Measurements from ENCODE around the gene ZXDC. TPM values are rescaled to one million over a fixed set of nuclear protein-coding genes. Genes with fewer than 3 reads are reported as not detected.

ZXDC gene
- total and polyA plus RNA-seq, 2 donors from 2014 or later: 11.4 to 44.8 TPM

GRCh38 chr3:126464093-126464492 lies 11.6 kb downstream of the ZXDC start:
- H3K4me1 ChIP-seq (ENCODE audit: control insufficient read depth in 2 of 3, insufficient read depth in 2 of 3, low read depth in 1 of 3, low read length in 3 of 3): no peaks in the 10 kb centered on the region
- H3K27me3 ChIP-seq (ENCODE audit: control insufficient read depth, insufficient read depth, low read length): no peaks in the 10 kb centered on the region
- intact Hi-C loops (cut with DNase I): no loop called here
- no peak overlapping the region for H3K9ac ChIP-seq (ENCODE audit: low read length in 3 of 3)
- H3K36me3 ChIP-seq (ENCODE audit: control insufficient read depth in 2 of 3, insufficient read depth in 3 of 3, low read length in 3 of 3): peaks cover 11 to 85% (median 67%) of the 10 kb centered on the region in 3 donors
- no peaks in the 10 kb centered on the region for H3K9me3 ChIP-seq (ENCODE audit: control insufficient read depth in 2 of 3, insufficient read depth in 1 of 3, low read length in 3 of 3)
- H3K27ac ChIP-seq (ENCODE audit: low read depth in 2 of 2, low read length in 2 of 2): no peak overlapping the region
- peak in 1 of 5 donors; percentile 18 for DNase-seq
- H3K4me3 ChIP-seq (ENCODE audit: low read length in 3 of 3): no peak overlapping the region
- TF ChIP-seq CTCF (IDR thresholded peaks at IDR 0.05; ENCODE audit: borderline replicate concordance, extremely low read depth, insufficient read depth): no peak
- no peak for FAIRE-seq

GRCh38 chr3:126463521-126463920 lies 12.2 kb downstream of the ZXDC start:
- Histone ChIP-seq H3K27me3 (ENCODE audit: control insufficient read depth, insufficient read depth, low read length) (no peaks in the 10 kb centered on the region), H3K9me3 (ENCODE audit: control insufficient read depth in 2 of 3, insufficient read depth in 1 of 3, low read length in 3 of 3) (no peaks in the 10 kb centered on the region), H3K4me3 (ENCODE audit: low read length in 3 of 3) (no peak overlapping the region), H3K9ac (ENCODE audit: low read length in 3 of 3) (no peak overlapping the region), H3K4me1 (ENCODE audit: control insufficient read depth in 2 of 3, insufficient read depth in 2 of 3, low read depth in 1 of 3, low read length in 3 of 3) (no peaks in the 10 kb centered on the region), H3K27ac (ENCODE audit: low read depth in 2 of 2, low read length in 2 of 2) (no peak overlapping the region), H3K36me3 (ENCODE audit: control insufficient read depth in 2 of 3, insufficient read depth in 3 of 3, low read length in 3 of 3) (peaks cover 13 to 85% (median 62%) of the 10 kb centered on the region in 3 donors)
- intact Hi-C loops (cut with DNase I): no loop called here
- DNase-seq (peak in 1 of 5 donors; percentile 1), FAIRE-seq (no peak)
- no peak for TF ChIP-seq CTCF (IDR thresholded peaks at IDR 0.05; ENCODE audit: borderline replicate concordance, extremely low read depth, insufficient read depth)

GRCh38 chr3:126461450-126462070 lies 14.1 kb downstream of the ZXDC start:
- Histone ChIP-seq H3K9ac (ENCODE audit: low read length in 3 of 3) (no peak overlapping the region), H3K9me3 (ENCODE audit: control insufficient read depth in 2 of 3, insufficient read depth in 1 of 3, low read length in 3 of 3) (no peaks in the 10 kb centered on the region), H3K27me3 (ENCODE audit: control insufficient read depth, insufficient read depth, low read length) (no peaks in the 10 kb centered on the region), H3K4me1 (ENCODE audit: control insufficient read depth in 2 of 3, insufficient read depth in 2 of 3, low read depth in 1 of 3, low read length in 3 of 3) (no peaks in the 10 kb centered on the region), H3K36me3 (ENCODE audit: control insufficient read depth in 2 of 3, insufficient read depth in 3 of 3, low read length in 3 of 3) (peaks cover 13 to 73% (median 56%) of the 10 kb centered on the region in 3 donors), H3K4me3 (ENCODE audit: low read length in 3 of 3) (no peak overlapping the region), H3K27ac (ENCODE audit: low read depth in 2 of 2, low read length in 2 of 2) (no peak overlapping the region)
- DNase-seq (peak in 2 of 5 donors; percentile 18 to 45), FAIRE-seq (no peak)
- intact Hi-C loops (cut with DNase I): no loop called here
- TF ChIP-seq CTCF (IDR thresholded peaks at IDR 0.05; ENCODE audit: borderline replicate concordance, extremely low read depth, insufficient read depth): no peak
